GM19193 (cell line): ENCODE measurements around the gene SLC25A31.

Experiments used
- POLR2A ChIP-seq: IDR thresholded peaks from 4 replicates; pipeline ENCODE4 v1.6.1; 2011; ENCODE audit not compliant: insufficient read depth, insufficient read length; ENCODE audit errors: extremely low read depth

Gene SLC25A31

GRCh38 chr4:127730142-127730913 is at the start of gene SLC25A31:
TSS of gene SLC25A31 (plus strand) at chr4:127730400. CDS start at chr4:127730546, 146 bp downstream.
- TF ChIP-seq POLR2A, result no peak

GRCh38 chr4:127685292-127685691 is 44.9 kb upstream of the SLC25A31 start:
- TF ChIP-seq POLR2A, result no peak

DNA sequence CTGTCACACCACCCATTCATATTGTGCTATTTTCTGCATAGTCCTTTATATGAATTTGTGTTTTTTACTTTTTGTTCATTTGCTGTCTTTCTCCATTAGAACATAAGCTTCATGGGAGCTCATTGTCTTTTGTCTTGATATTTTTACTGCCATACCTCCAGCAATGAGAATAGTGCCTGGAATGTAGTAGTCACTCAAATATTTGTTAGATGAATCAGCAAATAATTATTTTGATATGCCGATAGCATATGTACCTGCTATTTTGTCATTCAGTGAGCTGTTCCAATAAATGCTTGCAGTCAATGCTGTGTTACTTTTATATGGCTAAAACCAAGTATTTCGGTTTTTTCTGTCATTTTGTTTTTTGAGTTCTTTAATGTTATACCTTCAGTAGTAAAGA is 43.5 kb upstream of the SLC25A31 start:
- TF ChIP-seq POLR2A, result no peak

GRCh38 chr4:127687580-127687979 is 42.6 kb upstream of the SLC25A31 start:
- no peak for TF ChIP-seq POLR2A

DNA sequence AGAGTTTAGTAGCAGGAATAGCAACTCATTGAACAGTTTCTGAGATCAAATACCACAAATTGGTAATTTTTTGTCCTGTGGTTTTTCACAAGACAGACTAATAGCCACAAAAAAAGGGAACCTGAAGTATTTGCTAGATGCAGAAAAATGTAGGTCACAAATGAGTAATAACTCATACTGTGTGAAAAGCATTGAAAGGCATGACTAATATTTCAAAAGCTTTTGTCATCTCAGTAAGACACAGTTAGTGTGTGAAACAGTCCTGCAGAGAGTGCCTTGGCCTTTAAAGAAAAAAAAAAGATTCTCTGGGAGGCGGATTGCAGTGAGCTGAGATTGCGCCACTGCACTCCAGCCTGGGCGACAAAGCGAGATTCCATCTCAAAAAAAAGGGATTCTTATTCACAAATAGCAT is 31.4 kb upstream of the SLC25A31 start:
- TF ChIP-seq POLR2A, result no peak

DNA sequence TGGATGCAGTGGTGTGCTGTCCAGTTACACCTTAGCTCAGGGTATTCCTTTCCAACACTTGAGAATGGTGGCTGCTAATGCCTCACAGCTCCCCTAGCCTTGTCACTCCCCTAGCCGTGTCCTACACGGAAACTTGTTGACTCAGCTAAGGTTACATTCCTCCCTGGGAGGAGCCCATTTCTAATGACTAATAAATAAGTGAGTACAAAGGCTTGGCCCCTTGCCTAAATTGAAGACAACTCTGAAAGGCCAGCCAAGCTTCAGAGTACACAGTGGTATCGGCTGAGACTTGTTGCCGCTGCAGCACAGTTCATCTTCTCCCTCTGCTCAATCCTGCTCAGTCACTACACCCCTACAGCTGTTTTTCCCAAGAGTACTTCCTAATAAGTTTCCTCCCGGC is 21.2 kb upstream of the SLC25A31 start:
- no peak for TF ChIP-seq POLR2A

GRCh38 chr4:127709456-127709855 is 20.7 kb upstream of the SLC25A31 start:
- TF ChIP-seq POLR2A, result no peak

- TF ChIP-seq POLR2A, result no peak
Observed at GRCh38 chr4:127731406-127731805, 1.2 kb downstream of the SLC25A31 start.

DNA sequence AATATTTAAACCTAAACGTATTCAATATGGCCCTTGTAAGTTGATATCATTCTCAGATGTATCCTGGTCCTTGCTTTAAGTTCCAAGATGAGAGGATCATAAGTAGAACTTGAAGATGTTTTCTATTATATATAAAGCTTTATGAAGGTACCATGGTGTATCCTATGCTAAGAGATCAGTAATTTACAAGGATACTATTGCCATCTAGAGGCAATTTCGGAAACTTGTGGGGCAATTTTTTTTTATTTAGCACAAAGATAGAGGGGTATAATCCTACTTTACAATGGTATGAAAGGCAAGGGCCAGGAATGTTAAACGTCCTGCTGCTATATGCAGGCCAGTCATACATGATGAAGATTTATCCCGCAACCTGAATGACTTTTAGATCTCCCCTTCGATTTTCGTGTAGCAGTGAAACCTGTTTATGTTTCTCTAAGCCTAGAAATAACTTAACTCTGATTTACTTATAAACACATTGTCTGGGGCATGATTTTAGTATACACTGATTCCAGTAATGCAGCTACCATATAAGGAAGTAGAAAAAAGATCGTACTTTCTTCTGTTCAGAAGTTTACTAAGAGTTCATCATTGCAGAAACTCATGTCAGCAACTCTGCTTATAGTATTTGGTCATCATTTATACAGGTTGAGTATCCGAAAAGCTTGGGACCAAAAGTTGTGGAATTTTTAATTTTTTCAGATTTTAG is 2.6 kb downstream of the SLC25A31 start:
- TF ChIP-seq POLR2A, result no peak

DNA sequence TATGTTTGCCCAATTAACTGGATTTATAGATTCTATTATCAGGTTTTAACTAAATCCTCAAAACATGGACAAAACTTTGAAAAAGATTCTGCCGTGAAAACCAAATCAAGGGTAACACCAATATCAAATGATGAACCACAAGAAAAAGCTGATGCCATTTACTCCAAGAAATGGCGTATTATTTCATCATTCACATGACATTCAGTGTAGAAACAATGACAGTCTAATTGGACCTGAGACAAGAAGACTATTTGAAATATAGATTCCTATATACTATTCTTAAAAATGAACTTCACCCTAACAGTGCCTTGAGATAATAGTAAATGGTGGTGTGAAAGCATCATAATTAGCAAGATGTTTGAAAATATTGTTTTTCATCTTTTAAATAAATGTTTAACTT is 4.8 kb downstream of the SLC25A31 start:
- TF ChIP-seq POLR2A, result no peak

DNA sequence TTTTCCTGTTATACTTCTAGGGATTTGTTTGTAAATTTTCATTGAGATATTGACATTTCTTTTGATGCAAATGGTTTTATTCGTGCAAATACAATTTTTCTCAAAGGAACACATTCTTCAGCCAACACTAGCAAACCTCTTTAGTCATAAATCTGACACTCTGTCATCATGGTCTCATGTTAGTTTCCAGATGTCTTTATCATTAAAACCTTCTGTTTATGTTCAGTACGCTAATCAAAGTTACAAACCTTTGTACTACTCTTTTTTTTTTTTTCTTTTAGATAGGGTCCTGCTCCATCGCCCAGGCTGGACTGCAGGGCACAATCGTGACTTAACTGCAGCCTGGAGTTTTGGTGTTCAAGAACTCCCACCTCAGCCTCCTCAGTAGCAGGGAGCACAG is 7.1 kb downstream of the SLC25A31 start:
- TF ChIP-seq POLR2A, result no peak

DNA sequence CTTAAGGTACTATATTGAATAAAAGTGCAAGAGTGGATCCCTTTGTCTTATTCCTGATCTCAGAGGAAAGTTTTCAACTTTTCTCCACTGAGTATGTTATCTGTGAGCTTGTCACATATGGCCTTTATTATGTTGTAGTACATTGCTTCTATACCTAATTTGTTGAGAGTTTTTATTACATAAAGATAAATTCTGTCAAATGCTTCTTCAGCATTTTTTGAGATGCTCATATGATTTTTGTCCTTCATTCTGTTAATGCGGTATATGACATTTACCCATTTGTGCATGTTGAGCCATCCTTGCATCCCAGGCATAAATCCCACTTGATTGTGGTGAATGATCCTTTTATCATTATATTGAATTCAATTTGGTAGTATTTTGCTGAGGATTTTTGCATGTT is 11.0 kb downstream of the SLC25A31 start:
- TF ChIP-seq POLR2A, result no peak

DNA sequence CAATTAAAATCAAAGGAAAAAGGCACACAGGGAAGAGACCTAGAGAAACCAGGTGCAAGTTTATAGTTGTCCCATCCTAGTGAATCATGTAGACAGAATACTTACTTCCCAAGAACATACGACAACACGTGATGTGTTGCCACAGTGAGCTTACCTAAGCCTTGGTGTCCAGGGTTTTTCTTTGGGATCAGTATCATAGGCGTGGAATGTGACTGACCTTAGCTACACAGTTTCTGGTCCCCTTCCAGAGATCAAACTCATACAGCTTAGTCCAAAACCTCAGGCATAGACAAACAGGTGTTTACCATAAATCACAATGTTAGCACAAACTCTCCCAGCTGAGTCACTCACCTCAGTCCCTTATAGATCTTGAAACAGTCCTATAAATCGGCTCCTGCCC is 17.7 kb downstream of the SLC25A31 start:
- no peak for TF ChIP-seq POLR2A

- TF ChIP-seq POLR2A, result no peak
Observed at GRCh38 chr4:127748957-127749356, 18.8 kb downstream of the SLC25A31 start.

DNA sequence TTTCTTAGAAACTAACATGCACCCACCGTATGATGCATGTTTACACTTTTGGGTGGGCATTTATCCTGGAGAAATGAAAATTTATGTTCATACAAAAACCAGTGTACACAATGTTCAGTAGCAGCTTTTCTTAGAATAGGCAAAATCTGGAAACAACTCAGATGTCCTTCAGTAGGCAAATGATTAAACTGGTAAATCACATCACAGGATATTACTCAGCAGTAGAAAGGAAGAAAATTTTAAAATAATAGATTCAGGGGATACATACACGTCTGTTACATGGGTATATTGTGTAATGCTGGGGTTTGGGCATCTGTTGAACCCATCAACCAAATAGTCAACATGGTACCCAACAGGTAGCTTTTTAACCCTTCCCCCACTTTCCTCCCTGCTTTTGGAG is 26.7 kb downstream of the SLC25A31 start:
- TF ChIP-seq POLR2A, result no peak

DNA sequence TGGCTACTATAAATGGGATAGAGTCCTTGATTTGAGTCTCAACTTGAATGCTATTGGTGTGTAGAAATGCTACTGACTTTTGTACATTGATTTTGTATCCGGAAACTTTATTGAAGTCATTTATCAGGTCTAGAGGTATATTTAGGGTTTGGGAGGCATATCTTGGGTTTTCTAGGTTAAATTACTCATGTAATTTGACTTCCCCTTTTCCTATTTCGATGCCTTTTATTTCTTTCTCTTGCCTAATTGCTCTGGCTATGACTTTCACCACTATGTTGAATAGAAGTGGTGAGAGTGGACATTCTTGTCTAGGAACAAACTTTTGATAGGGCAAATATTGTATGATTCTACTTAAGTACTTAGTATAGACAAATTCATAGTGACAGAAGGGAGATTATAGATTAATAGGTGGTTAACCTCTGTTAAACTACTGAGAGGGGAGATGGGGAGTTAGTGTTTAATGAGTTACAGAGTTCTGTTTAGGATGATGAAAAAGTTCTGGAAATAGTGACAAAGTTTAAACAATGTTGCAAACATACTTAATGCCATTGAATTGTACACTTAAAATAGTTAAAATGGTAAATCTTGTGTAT is 29.1 kb downstream of the SLC25A31 start:
- no peak for TF ChIP-seq POLR2A
